Gastroesophageal sphincter (tissue), 3 donors: ENCODE results near the gene THBS2.

Source experiments
- CTCF ChIP-seq, 4 experiments: fragments of 200-600 bp in 2 of 4; fragments of 450-650 bp in 2 of 4; sonication (generic) in 1 of 4; IDR thresholded peaks; one replicate each; pipeline ENCODE4 v1.5.1; 2017 to 2019; ENCODE audit warnings: antibody characterized with exemption in 4 of 4, mild to moderate bottlenecking in 2 of 4, moderate library complexity in 2 of 4
- EP300 ChIP-seq: sonication (generic); formaldehyde crosslinking; IDR thresholded peaks from one replicate; pipeline ENCODE4 v1.6.1; 2017; ENCODE audit warnings: antibody characterized with exemption, mild to moderate bottlenecking
- POLR2A ChIP-seq, 2 donors: fragments of 450-650 bp; IDR thresholded peaks; one replicate each; pipeline ENCODE4 v1.6.1; 2017; ENCODE audit warnings: antibody characterized with exemption in 2 of 2, mild to moderate bottlenecking in 2 of 2, moderate library complexity in 1 of 2
- POLR2AphosphoS5 ChIP-seq: sonication (generic); formaldehyde crosslinking; IDR thresholded peaks from one replicate; pipeline ENCODE4 v1.6.1; 2017; ENCODE audit warnings: antibody characterized with exemption

- TF ChIP-seq POLR2A (IDR thresholded peaks at IDR 0.05) (no peak), CTCF (IDR thresholded peaks at IDR 0.05) (no peak), POLR2AphosphoS5 (no peak), EP300 (no peak)
Measured at GRCh38 chr6:169255643-169256042, 2.0 kb upstream of the THBS2 start.
